ENCODE results near the gene CAPN11.

The CAPN11 gene

GRCh38 chr6:44156494-44157151 lies 2.0 kb upstream of the CAPN11 start:
- DNase-seq (ENCODE audit: low spot score), result no peak

- no peak for DNase-seq (ENCODE audit: low spot score)
Observed at GRCh38 chr6:44157152-44157521, 1.5 kb upstream of the CAPN11 start.

DNA sequence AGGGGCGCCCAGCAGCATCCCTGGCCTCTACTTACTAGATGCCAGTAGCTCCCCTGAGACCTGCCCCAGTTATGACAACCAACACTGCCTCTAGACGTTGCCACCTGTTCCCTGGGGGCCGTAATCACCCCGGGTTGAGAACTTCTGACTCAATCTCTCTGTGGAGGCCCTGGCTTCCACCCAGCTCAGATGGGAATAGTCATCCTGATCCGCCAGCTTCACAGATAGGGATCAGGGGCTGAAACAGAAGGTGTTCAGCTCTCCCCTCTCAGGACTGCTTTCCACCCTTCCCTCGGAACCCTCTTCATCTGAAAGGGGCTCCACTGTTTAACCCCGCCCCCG lies 3.3 kb downstream of the CAPN11 start:
- DNase-seq (ENCODE audit: low spot score), result peak; percentile 54

GRCh38 chr6:44162876-44163625 lies 4.4 kb downstream of the CAPN11 start:
- no peak for DNase-seq (ENCODE audit: low spot score)

DNA sequence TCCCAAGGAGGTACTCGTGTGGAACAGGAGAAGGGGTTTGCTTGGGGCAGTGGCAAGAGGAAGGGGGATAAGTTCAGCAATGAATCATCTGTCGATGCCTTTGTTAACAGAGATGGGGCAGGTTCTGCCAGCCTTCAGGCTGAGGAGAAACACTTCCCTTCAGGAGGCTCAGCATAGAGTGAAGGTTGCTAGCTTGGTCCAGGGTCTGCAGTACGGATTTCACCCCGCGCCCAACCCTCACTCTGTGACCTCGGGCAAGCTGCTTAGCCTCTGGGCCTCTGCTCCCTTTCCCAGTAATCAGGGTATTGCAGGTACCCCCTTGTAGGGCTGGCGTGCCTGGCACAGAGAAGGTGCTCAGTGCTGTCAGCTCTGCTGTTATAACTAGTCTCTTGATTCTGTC lies 7.5 kb downstream of the CAPN11 start:
- DNase-seq (ENCODE audit: low spot score), result no peak

DNA sequence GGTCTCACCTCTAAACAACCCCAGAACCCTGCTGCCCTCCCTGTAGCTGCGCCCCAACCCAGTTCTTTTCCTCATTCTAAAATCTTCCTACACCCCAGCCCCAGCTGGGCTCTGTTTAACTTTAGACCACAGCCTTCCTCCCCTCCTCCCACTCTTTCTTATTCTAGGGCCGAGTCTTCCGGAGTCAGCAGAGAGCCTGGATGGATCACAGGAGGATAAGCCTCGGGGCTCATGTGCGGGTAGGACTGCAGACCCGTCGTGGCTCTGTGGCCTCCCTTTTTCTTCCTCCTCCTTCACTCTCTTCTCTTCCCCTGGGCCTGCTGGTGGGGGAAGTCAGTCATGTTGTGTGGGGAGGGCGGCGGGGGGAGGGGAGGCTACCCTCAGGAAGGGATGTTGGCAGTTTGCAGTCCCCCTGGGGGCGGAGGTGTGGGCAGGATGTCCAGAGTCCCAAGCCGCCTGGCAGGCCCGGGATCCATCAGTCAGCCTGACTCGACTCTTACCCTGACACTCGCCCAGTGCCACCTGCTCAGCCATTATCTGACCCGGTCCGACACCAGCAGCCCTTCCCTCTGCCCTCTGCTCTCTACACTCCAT lies 8.1 kb downstream of the CAPN11 start:
- no peak for DNase-seq (ENCODE audit: low spot score)

DNA sequence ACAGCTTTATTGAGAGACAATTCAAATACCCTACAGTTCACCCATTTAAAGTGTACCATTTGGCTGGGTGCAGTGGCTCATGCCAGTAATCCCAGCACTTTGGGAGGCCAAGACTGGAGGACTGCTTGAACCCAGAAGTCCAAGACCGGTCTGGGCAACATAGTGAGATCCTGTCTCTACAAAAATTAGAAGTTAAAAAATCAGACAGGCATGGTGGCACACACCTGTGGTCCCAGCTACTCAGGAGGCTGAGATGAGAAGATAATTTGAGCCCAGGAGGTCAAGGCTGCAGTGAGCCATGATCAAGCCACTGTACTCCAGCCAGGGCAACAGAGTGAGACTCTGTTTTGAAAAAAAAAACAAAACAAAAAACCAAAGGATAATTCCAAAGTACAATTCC lies 8.9 kb downstream of the CAPN11 start:
- DNase-seq (ENCODE audit: low spot score), result no peak

DNA sequence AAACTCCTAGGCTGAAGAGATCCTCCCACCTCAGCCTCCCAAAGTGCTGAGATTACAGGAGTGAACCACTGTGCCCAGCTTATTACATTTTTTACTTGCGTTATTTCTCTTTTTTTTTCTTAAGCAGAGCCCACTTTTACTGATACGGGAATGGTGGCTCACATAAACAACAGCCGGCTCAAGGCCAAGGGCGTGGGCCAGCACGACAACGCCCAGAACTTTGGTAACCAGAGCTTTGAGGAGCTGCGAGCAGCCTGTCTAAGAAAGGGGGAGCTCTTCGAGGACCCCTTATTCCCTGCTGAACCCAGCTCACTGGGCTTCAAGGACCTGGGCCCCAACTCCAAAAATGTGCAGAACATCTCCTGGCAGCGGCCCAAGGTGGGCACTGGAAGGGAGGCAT lies 10.5 kb downstream of the CAPN11 start:
- DNase-seq (ENCODE audit: low spot score), result peak; percentile 64

- no peak for DNase-seq (ENCODE audit: low spot score)
Observed at GRCh38 chr6:44169886-44170570, 11.4 kb downstream of the CAPN11 start.

DNA sequence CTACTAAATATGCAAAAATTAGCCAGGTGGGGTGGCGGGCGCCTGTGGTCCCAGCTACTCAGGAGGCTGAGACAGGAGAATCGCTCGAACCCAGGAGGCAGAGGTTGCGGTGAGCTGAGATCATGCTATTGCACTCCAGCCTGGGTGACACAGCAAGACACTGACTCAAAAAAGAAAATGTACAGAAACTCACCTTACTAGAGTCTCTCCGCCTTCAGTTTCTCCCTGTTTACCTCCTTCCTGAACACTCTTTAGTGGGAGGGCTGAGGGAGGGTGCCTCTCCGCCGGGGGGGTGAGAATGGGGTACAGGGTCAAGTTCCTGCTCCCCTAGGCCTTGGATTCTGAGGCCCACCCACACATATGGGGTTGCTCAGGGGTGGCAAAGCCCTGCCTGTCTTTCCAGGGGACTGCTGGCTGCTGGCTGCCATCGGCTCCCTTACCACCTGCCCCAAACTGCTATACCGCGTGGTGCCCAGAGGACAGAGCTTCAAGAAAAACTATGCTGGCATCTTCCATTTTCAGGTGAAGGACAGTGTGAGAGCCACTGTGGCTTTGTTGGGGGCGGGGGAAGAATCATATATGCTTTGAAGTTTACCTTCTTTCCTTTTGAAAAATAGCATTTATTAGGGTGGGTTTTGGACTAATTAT lies 13.4 kb downstream of the CAPN11 start:
- no peak for DNase-seq (ENCODE audit: low spot score)

- DNase-seq (ENCODE audit: low spot score), result peak; percentile 95
Observed at GRCh38 chr6:44172731-44173500, 14.3 kb downstream of the CAPN11 start.

DNA sequence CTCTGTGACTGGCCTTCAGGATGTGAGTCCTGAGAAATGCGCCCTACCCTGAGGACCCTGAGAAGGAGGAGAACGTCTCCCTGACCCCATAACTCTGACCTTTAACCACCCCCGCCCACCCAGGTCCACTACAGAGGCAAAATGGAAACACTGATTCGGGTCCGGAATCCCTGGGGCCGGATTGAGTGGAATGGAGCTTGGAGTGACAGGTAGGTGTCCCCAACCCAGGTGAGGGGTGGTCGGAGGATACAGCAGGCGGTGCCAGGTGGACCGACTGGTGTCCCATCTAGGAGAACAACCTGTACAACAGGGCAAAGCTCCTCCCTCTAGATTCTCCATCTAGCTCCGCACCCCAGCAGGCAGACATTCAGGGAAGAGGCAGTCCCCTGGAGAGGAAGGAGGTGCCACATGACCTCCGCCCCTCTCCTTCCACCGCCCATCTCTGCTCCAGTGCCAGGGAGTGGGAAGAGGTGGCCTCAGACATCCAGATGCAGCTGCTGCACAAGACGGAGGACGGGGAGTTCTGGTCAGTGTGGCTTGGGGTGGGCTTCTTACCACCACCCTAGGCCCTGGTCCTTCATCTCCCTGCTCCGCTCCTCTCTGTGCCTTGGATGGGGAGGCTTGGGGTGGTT lies 17.6 kb downstream of the CAPN11 start:
- DNase-seq (ENCODE audit: low spot score), result no peak

DNA sequence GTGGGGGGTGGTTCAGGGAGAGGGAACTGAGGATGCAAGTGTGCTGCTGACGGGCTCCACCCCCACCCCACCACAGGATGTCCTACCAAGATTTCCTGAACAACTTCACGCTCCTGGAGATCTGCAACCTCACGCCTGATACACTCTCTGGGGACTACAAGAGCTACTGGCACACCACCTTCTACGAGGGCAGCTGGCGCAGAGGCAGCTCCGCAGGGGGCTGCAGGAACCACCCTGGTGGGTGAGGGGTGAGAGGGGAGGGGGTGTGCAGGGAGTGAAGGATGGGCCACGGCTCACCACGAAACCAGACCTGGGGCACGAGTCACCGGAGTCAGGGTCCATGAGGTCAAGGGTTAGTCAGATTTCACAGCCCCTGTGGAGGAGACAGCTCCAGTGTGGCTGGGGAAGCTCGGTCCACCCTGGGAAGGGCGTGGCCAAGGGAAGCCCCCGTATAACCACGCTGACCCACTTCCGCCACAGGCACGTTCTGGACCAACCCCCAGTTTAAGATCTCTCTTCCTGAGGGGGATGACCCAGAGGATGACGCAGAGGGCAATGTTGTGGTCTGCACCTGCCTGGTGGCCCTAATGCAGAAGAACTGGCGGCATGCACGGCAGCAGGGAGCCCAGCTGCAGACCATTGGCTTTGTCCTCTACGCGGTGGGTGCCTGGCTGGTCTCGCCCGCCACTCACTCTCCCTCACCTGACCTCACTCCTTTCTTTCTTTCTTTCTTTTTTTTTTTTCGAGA lies 18.3 kb downstream of the CAPN11 start:
- DNase-seq (ENCODE audit: low spot score), result no peak

DNA sequence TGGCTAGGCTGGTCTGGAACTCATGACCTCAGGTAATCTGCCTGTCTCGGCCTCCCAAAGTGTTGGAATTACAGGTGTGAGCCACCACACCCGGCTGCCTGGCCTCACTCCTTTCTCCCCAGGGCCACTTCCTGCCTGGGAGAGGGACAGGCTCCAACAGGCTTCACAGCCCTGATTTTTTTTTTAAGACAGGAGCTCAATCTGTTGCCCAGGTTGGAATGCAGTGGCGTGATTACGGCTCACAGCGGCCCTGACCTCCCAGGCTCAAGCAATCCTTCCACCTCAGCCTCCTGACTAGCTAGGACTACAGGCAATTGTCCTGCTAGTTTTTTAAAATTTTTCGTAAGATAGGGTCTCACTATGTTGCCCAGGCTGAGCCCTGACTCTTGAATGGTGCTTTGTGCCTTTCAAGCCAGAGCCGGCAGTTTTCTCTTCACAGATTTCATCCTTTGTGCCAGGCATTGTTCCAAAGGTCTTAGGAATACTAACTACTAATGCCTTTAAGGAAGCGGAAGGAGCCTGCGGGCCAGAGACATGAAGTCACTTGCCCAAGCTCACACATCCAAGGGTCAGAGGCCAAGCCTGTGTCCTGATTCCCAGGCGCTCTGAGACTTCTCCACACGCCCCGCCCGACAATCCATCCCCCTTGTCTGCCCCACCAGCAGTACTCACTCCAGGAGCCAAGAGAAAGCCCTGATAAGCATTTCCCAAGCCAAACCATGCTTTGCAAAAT lies 19.2 kb downstream of the CAPN11 start:
- DNase-seq (ENCODE audit: low spot score), result peak; percentile 76

- DNase-seq (ENCODE audit: low spot score), result no peak
Observed at GRCh38 chr6:44178424-44179071, 19.9 kb downstream of the CAPN11 start.

- no peak for DNase-seq (ENCODE audit: low spot score)
Observed at GRCh38 chr6:44179072-44179536, 20.5 kb downstream of the CAPN11 start.

- no peak for DNase-seq (ENCODE audit: low spot score)
Observed at GRCh38 chr6:44179648-44180047, 21.0 kb downstream of the CAPN11 start.

- no peak for DNase-seq (ENCODE audit: low spot score)
Observed at GRCh38 chr6:44180406-44180805, 21.8 kb downstream of the CAPN11 start.

DNA sequence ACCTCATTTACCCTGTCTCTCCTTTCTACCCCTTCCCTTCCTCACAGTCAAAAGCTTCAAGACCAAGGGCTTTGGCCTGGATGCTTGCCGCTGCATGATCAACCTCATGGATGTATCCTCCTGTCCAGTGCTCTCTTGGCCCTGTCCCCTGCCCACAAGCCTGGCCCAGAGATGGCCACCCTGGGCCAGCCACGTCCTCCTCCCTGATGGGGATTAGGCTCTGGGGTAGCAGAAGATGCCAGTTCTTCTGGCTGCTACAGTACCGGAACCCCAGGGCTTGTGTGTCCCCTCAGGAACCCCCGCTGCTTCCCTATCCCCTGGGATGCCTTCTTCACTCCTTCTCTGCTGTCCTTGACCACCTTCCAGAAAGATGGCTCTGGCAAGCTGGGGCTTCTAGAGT lies 22.3 kb downstream of the CAPN11 start:
- DNase-seq (ENCODE audit: low spot score), result no peak

Measured in AG20443 (cell line).